Fibroblast of skin of back (primary cell): ENCODE results near the gene SLC17A8.
"Not testable (repeated sequence)": the region's sequence is repeated elsewhere in the genome, so short reads cannot be mapped to it uniquely, and the experiment has no call there.

Experiments used
- DNase-seq: peaks from one replicate; pipeline ENCODE4 v3.0.0-alpha.2; 2013

Gene SLC17A8

DNA sequence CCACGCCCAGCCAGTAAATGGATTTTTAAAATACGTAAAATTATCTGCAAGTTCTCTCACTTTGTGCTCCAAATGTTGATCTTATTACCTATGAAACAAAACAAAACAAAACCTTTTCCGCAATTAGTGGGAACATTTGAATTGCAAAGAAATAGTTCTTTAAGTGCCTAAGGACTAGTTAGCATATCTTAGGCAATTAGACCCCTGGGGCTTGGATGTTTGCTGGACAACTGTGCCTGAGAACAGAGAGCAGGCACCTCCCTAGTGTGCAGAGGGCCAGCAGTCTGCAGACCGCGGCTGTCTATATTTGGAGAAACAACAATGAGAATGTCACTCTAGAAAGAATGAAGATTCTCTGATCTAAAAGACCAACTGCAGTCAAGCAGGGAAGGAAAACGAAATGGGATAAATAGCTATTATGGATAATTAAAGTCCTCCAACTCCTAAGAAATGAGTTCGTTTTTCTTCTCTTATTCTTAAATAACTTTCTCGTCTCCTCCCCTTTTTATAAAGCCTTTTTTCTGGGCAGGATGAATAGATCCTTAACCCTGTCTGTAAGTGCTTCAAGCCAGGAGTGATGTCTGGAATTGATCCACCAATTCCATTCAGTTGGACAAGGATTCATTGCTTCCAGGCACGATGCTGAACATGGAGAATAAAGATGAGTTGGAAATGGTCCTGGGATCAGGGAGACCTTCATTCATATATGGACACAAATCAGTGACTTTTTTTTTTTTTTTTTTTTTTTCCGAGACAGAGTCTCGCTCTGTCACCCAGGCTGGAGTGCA is 16.2 kb downstream of the SLC17A8 start:
- DNase-seq, result no peak

DNA sequence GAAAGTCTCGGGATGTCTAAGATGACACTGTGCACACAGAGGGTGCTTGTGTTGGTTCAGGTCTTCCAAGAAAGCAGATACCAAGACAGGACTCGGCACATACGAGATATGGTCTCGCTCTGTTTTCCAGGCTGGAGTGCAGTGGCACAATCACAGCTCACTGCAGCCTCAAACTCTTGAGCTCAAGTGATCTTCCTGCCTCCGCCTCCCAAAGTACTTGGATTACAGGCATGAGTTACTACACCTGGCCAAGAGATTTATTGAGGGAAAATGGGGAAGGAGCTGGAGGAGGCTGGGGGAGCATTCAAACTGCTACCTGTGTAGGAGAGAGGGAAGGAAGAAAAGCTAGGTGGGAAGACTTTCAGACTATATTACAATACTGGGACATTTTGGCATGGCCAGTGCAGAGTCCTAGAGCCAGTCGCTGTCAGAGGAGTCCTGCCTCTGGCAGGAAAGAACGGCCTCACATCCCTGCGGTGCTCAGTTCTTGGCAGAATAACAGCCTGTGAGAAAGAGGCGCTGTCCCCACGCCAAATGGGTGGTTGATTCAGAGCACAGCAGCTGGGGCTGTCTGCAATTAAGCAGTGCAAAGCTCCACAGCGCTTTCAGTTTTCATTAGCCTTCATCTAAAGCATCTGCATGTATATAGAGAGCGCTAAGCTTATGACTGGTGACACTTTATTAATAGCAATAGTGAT is 18.3 kb downstream of the SLC17A8 start:
- DNase-seq, result peak; percentile 14

DNA sequence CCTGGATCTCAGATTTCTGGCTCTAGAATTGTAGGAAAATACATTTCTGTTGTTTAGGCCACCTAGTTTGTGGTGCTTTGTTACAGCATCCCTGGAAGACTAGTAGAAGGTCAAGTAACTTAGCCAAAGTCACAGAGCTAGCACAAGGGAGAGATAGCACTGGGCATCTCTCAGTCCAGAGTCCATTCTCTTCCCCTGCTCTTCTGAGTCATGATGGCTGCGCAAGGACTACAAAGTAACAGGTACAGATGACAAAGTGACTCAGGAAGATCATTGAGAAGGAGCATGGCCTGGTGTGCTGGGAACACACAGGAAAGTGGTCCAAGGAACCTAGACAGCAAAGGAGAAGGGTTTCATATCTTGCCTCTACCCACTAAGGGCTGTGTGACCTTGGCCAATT is 19.3 kb downstream of the SLC17A8 start:
- DNase-seq, result no peak

DNA sequence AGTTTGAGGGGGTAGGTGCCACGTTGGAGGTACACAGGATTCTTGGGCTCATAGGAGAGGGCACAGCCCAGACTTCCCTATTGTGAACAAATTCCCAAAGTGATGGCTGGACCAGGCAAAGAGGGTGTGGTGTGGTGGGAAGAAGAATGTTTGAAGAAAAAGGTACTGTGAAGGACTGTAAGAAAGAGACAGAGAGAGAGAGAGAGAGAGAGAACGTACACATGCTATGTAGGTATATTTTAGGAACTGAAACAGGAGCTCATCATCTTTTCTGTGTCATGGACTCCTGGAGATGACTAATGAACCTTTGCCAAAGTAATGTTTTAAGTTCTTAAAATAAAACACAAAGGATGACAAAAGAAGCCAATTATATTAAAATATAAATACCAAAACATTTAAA is 24.5 kb downstream of the SLC17A8 start:
- DNase-seq, result no peak

DNA sequence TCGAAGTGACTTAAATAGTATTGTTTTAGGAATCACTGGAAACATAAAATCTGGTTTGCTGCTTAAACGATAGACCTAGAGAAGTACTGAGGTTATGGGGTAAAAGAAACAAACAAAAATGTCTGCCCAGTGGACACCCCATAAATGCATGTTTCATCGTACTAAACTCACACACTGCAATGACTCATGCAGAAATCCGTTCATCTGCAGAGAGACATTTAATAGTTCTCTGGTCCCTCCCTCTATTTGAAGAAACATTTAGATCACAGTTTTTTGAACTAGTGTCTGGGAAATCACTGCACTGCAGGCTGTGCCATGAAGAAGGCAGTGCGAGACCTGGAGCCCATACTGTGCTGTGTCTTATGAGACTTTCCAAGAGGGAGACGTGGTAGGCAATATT is 25.5 kb downstream of the SLC17A8 start:
- DNase-seq, result no peak

DNA sequence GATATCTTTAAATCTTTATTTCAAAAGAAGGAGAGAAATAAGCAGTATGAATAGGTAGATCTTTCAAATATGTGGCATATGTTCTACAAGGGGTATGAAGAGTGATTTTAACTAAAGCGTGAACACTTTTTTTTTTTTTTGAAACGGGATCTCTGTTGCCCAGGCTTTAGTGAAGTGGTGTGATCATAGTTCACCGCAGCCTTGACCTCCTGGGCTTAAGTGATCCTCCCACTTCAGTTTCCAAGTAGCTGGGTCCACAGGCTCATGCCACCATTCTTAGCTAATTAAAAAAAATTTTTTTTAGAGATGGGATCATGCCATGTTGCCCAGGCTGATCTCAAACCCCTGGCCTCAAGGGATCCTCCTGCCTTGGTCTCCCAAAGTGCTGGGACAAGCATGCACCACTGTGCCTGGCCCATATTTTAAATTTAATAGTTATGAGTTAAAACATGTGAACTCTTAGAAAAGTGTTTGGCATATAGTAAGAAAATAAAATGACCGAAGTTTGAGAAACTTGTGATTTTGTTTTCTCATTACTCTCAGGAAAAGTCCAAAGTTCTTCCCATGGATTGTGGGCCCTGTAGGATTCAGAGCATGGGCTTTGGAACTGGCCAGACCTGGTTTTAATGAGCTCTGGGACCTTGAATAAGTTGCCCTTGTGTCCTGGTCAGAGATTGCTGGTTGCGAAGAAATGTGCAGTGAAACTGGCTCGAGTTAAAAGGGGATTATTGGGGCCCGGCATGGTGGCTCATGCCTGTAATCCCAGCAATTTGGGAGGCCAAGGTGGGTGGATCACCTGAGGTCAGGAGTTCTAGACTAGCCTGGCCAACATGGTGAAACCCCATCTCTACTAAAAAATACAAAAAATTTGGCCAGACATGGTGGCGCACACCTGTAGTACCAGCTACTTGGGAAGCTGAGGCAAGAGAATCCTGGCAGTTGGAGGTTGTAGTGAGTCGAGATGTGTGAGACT is 27.0 kb downstream of the SLC17A8 start:
- no peak for DNase-seq

DNA sequence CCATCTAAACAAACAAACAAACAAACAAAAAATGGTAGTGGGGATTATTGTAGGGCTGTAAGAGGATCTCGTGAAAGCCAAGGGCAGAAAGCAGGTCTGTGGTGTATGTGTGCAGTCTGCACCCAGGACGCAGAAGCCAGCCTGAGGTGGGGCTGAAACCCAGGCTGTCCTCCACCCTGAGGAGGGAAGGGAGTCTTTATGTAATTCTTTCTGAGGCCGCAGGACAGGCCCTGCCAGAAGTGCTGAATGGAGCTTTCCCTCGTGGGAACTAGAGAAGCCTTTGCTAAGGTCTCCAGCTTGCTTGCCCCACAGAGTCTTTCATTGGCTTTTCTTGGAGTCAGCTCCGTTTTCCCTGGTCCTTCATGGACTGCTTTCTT is 27.7 kb downstream of the SLC17A8 start:
- DNase-seq, result no peak

DNA sequence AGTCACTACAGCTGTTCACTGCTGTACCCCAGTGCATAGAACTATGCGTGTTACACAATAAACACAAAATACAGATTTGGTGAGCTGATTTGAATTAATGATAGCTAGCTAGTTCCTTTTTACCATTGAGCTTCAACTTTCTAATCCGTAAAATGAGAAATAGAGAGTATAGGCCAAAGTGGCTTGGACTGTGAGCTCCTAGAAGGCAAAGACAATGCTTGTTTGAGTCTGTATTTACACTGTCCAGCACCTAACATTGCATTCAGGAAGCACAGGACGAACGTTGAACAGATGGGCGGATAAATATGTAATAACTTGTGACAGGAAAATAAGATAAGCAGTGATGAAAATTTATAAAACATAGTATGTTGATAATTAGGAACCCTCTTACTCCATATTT is 31.5 kb downstream of the SLC17A8 start:
- no peak for DNase-seq

DNA sequence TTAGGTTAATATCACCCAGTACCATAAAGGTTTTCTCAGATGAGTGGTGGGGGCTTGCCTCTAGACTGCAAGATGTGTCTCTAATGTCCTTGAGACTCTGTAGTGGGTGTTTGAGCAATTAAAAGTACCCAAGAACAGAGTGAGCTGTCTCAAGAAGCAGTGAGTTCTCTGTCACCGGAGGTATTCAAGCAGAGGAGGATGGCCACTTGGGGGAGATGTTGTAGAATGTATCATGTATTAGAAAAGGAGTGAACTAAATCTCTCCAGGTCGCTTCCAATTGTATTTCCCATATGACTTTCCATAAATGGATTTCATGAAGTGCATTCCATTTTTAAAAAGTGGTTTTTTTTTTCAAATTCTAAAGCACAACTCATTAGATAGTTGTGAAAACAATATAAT is 35.0 kb downstream of the SLC17A8 start:
- no peak for DNase-seq

DNA sequence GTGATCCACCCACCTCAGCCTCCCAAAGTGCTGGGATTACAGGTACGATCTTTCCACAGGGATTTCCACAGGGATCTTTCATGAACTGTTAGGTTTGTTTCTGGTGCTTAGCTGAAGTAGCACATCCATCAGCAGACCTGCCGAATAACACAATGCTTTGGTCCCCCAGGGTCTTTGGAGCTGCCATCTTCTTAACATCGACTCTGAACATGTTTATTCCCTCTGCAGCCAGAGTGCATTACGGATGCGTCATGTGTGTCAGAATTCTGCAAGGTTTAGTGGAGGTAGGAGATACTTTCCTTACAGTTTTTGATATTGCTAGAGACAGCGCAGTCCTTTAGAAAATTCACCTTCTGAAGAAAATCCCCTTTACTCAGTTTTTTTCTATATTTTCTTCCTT is 36.3 kb downstream of the SLC17A8 start:
- no peak for DNase-seq

DNA sequence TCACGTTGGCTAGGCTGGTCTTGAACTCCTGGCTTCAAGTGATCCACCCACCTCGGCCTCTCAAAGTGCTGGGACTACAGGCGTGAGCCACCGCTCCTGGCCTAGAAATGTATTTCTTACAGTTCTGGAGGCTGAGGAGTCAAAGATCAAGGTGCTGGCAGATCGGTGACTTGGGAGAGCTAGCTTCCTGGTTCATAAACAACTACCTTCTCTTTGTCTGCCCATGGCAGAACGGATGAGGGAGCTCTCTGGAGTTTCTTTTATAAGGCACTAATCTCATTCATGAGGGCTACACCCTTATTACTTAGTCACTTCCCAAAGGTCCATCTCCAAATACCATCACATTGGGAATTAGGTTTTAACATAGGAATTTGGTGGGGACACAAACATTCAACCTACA is 38.9 kb downstream of the SLC17A8 start:
- no peak for DNase-seq

DNA sequence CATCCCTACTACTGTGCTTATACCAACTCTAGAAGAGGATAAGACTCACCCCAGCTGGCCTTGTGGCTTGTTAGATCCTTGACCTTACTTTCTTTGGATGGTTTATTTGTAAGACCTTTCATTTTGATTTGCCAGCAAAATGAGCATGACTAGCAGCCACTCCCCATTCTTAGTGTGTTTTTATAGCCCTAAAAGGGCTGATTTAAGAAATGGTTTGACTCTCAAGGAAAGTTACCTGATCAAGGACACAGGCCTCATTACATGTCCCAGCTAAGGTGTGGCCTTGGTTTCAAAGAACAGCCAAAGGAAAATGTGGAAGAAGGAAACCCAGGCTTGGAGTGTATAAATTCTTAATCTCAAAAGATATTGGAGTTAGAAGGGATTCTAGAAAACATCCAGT is 41.4 kb downstream of the SLC17A8 start:
- DNase-seq, result no peak

DNA sequence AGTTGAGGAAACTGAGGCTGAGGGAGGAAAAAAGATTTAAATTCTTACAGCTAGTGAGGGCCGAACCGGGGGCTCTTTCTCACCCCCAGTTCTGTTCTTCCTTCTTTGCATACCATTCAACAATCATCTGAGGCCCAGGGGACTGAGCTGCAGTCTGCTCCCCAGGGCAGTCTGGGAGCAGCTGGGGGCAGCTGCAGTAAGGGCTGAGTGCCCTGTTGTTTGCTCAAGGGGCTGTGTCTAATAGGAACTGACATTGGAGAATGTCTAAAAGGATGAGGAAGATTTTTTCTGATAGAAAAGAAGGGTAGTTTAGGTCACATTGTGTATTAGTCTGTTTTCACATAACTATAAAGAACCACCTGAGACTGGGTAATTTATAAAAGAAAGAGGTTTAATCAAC is 42.2 kb downstream of the SLC17A8 start:
- no peak for DNase-seq

DNA sequence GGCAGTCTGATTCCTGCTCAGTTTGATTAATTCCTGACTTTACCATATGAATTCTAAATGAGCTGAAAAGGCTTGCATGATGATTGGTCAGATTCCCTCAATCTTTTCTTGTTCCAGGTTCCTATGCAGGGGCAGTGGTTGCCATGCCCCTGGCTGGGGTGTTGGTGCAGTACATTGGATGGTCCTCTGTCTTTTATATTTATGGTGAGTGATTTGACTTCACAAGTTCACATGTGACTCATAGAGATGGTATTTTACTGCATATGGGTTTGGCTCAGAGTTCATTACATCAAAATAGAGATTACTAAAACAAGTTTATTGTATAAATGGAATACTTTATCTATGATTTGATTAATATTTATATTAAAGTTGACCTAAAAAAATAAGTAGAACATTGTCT is 44.8 kb downstream of the SLC17A8 start:
- DNase-seq, result peak; percentile 35

DNA sequence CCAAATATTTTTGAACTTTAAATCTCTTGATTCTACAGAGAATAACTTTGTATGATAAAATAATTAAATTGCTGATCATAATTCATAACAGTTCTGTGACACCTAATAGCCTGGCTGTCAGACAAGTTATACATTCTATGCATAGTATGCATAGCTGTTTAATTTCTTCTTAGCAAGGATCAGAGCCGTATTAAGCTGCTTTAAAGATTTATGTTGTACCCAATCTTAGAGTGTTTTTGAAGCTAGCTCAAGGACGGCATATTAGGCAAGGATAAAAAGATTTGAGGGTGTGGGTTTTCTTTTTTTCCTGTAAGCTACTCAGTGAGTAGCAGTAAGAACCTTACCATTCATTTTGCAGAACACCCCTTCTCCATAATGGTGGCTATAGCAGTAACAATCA is 45.9 kb downstream of the SLC17A8 start:
- no peak for DNase-seq

DNA sequence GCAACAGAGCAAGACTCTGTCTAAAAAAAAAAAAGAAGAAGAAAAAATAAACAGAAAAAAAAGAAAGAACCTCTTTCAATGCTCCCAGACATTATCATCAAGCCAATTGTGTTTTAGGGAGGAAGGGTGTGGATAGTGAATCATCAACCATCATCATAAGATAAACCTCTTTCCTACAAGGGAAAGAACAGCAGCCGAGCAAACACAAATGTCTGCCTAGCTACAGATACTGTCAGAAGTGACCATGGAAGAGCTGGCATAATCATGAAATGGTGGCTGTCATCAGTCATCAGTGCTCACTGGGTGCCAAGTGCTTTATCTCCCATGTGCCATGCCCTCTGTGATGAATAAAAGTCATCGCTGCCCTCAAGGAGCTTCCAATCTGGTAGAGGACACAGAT is 46.6 kb downstream of the SLC17A8 start:
- DNase-seq, result peak; percentile 5

DNA sequence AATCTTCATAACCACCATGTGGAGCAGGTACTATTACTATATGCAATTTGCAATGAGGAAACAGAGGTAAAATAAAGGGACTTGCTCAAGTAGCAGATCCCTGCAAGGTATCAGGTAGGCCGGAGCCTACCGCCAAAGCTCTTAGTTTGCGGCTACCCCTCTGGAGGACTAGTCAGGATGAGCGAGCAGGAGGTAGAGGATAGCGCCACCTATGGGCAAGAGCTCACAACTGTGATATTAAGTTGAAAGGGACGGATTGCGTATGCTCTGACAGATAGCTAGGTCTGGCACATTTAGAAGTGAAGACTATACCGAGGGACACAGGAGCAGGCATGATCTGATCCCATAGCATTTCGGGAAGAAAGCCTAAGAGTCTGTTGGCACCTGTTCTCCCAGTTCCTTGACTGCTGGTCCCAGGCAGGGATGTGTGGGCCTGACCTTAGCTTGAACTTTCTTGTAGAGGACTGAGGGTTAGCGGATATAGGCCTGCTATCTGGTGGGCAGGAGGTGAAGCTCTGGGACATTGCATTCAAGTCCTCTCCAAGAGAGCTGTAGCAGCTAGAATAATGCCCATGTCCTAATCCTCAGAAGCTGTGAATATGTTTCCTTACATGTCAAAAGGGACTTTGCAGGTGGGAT is 48.0 kb downstream of the SLC17A8 start:
- DNase-seq, result peak; percentile 46

DNA sequence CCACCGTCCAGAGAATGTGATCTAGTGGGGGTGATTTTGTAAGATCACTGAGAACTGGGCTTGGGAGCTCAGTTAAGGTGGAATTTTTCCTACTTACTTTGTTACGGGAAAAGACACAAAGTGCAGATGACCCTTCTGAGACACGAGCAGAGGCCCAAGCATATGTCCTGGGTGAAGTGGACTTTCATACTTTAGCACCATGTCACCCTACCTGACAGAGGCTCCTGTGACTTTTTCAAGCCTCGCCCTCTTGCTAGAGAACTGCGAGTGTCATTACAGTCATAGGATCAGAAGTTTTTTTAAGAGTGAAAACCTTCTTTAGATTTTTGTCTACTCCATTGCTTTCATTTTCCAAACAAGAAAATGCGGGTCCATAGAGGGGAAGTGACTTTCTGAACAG is 56.1 kb downstream of the SLC17A8 start:
- no peak for DNase-seq

DNA sequence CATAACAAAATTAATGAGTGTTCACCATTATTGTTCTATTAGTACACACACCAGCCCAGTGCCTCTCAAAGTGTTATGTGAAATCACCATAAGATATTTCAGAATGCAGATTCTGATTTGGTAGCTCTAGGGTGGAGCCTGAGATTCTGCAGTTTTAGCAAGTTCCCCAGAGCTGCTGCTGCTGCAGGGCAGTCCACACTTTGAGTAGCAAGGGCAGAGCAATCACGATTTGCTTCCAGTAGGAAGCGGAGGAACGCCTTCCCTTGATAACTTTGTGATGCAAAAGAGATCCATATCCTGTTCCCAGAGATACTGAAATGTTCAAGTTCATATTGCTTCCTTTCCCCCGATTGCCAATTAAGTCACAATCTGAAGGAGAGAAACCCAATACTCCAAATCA is 57.9 kb downstream of the SLC17A8 start:
- no peak for DNase-seq

DNA sequence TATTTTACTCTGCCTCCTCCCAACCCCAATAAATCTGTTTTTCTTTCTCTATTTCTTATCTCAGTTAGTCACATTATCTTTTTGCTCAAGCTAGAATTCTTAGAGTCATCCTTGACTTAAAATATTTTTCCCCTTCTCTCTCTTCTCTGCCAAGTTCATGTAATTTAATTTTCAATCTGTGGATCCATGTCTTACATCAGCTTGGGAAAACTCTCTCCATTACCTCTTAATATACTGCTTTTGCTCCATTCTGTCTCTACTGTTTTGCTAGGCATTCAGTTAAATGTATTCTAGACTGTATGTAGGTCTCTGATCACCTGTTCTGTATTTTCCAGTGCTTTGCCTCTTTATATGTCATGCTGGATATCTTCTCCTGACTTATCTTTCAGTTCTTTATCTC is 65.8 kb downstream of the SLC17A8 start:
- no peak for DNase-seq

DNA sequence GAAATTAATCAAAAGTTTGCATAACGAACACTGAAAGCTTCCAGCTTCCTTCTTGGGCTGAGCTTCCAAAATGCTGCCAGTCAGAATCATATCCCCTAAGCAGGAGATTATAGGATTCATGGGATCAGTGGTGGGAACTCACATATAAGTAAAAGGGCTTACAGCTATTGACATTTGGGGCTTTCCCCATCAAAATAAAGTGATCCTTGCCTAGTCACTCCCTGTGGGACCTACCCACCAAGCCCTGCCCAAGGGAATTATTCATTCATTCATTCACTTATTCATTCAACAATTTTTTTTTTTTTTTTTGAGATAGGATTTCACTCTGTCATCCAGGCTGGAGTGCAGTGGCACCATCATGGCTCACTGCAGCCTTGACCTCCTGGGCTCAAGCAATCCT is 69.3 kb downstream of the SLC17A8 start:
- DNase-seq, result no peak

DNA sequence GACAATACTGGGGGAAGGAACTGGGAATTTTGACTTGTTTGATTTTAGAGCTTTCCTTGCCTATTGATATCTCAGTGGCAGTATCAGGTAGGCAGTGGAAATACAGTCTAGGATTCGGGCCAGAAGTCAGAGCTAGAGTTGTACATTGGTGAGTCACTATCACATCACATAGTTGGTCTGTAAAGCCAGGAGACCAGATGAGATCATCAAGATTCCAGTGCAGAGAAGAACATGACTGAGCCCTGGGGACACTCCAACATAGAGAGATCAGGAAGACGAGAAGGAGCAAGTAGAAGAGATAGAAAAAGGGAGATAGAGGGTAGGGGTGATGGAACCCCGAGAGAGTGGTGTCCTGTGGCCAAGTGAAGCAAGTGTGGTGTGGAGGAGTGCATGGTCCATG is 70.2 kb downstream of the SLC17A8 start:
- DNase-seq, result peak; percentile 53

DNA sequence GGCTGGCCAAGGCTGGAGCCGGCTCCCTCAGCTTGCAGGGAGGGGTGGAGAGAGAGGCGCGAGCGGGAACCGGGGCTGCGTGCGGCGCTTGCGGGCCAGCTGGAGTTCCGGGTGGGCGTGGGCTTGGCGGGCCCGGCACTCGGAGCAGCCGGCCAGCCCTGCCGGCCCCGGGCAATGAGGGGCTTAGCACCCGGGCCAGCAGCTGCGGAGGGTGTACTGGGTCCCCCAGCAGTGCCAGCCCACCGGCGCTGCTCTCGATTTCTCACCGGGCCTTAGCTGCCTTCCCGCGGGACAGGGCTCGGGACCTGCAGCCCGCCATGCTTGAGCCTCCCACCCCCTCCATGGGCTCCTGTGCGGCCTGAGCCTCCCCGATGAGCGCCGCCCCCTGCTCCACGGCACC is 73.4 kb downstream of the SLC17A8 start:
- DNase-seq, result not testable (repeated sequence)
